ENCODE results near the gene SND1. TPM values are rescaled to one million over a fixed set of nuclear protein-coding genes. Genes with fewer than 3 reads are reported as not detected.

The SND1 gene
- polyA plus RNA-seq, 3 donors: 138 to 152 (median 150) TPM

DNA sequence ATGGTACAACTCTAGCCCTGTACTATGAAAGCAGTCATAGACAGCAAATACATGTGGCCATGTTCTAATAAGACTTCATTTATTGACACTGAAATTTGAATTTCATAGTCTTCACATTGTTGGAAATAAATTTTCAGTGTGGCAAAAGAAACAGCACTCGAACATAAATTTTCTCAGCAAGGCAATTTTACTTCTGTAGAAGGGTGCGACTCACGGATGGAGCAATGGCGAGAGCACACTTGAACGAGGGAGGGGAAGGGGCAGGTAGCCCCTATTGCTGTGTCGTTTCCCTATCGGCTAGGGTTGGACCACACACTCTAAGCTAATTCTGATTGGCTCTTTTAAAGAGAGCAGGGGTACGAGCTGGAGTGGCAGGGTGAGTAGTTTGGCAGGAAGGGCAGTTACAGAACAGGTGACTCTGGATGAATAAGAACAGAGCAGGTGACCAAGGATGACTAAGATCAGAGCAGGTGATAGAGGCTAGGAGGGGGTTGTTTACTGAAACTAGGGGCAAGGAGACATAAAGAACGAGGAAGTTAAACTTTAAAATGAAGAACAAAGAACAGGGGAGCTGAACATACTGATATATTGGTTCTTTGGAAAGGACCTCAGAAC is 327.2 kb downstream of the SND1 start:
- DNase-seq (ENCODE audit: extremely low read depth in 1 of 11, low read depth in 9 of 11, low spot score in 4 of 11): no peak

DNA sequence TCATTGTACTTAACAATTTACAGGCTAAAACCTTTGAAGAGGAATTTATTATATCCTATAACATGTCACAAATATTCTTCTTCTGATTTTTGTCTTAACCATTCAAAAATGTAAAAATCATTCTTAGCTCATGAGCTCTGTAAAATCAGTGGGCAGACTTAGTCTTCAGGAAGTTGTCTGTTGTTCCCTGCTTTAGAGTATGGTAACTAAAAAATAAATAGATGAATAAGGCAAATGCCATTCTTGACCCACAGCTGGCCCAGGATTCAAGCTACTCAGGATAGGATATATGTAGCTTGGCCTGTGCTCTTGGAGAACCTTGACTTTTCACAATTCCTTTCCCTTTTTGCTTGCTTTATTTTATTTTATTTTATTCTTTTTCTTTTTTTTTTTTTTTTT is 327.7 kb downstream of the SND1 start:
- DNase-seq (ENCODE audit: extremely low read depth in 1 of 11, low read depth in 9 of 11, low spot score in 4 of 11): no peak

- DNase-seq (ENCODE audit: extremely low read depth in 1 of 11, low read depth in 9 of 11, low spot score in 4 of 11): no peak
Observed at GRCh38 chr7:127980901-127981300, 328.9 kb downstream of the SND1 start.

DNA sequence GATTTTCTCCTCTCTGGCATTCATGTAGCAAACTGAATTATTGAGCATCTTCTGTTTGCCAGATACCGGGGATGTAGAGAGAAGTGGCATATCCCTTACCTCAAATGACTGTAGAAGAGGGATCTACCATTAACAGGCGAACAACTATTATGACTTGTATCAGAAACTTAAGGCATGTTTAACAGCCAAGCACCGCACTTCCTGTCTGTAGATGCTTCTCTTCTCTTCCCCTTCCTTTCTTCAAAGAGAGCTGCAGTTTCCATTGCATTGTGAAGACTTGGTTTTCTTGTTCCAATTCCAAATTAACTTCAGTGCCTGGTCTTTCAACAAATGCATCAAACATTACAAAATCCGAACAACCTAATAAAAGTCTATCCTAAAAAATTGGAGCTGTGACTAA is 330.0 kb downstream of the SND1 start:
- DNase-seq (ENCODE audit: extremely low read depth in 1 of 11, low read depth in 9 of 11, low spot score in 4 of 11): no peak

DNA sequence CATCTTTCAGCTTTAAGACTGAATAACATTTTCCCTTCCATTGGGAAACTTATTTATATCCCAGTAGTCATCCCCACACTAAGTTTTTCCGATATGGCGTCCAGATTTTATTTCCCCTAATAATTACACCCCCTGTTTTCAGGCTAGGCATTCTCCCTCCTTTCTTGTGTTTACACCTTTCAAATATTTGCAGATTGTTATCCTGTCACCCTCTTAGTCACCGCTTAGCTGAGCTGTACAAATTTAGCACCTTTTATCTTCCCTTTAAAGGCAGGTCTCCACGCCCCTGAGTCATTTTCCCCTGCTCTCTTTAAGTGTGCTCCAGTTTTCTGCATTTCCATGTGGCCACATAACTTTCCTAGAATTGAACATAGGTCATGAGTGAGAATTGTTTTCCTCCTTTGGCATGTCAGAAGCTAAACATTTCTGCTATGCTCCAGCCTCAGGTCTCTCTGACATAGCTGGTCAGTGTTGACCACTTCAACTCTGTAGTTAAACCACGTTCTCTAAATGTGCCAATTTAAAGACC is 331.9 kb downstream of the SND1 start:
- DNase-seq (ENCODE audit: extremely low read depth in 1 of 11, low read depth in 9 of 11, low spot score in 4 of 11): no peak

GRCh38 chr7:127986581-127987521 is 334.9 kb downstream of the SND1 start:
- DNase-seq (ENCODE audit: extremely low read depth in 1 of 11, low read depth in 9 of 11, low spot score in 4 of 11): no peak

DNA sequence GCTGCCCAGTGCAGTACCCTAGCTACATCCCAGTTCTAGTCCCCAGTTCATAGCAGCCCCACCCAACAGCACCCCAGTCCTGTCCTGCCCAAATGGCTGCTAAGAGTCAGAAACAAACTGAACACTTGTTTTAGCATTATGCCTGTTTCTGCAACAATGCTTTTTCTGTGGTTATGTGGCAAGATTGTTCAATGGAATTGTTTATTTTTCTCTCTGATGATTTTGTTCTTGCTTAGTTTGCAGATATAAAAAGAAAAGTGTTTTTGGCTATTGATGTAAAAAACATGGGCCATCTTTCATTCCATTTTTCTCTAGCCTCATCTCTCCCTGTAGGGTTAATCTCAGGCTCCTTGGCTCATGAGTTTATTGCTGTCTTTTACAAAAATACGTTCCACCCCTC is 336.8 kb downstream of the SND1 start:
- DNase-seq (ENCODE audit: extremely low read depth in 1 of 11, low read depth in 9 of 11, low spot score in 4 of 11): no peak

- DNase-seq (ENCODE audit: extremely low read depth in 1 of 11, low read depth in 9 of 11, low spot score in 4 of 11): no peak
Observed at GRCh38 chr7:127993317-127993716, 341.3 kb downstream of the SND1 start.

GRCh38 chr7:127993987-127994386 is 342.0 kb downstream of the SND1 start:
- no peak for DNase-seq (ENCODE audit: extremely low read depth in 1 of 11, low read depth in 9 of 11, low spot score in 4 of 11)

DNA sequence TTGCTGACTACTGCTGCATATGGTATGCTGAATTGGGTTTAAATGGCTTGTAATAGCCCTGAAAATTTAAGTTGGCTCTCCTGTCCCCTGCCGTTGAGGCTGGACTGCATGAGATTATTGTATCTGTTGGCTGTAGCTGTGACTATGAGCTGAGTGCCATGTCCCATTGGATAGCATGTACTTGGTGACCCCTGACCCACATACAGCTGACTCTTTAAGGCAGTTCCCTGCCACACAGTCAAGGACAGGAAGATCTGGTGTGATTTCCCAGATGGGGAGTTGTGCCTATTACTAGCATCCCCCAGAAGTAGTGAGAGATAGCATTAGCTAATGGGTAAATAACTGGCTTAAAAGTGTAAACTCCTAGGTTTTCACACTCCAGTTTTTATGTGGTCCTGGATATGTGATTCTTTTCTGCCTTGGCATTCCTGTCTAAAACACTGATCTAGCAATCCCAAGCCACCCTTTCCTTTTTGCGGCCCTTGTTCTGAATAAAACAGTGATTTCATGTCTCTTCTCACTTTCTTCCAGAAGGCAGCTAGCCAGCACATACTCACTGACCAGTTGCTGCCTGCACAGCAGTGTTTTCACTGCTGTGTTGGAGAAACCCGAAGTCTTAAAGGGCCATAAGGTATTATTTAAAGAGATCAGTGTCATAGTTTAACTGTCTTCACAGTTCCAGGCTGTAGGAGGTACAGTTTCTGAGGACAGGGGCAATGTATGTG is 343.3 kb downstream of the SND1 start:
- peak in 1 of 11 donors; percentile 19 for DNase-seq (ENCODE audit: extremely low read depth in 1 of 11, low read depth in 9 of 11, low spot score in 4 of 11)

DNA sequence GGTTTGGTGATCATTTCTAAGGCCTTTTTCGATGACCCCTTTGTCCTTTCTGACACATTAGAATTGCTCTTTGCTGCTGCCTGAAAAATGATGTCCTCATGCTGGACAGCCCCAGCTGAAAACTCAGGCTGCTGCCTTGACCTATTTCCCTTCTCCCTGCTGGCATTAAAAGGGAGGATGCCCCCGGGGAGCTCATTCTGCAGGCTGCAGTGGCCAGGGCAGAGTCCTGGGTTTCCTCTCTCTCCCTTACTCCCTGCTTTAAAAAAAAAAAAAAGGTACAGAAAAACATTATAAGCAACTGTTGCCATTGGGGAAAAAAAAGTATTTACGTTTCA is 343.9 kb downstream of the SND1 start:
- DNase-seq (ENCODE audit: extremely low read depth in 1 of 11, low read depth in 9 of 11, low spot score in 4 of 11): no peak

- no peak for DNase-seq (ENCODE audit: extremely low read depth in 1 of 11, low read depth in 9 of 11, low spot score in 4 of 11)
Observed at GRCh38 chr7:127996253-127997071, 344.5 kb downstream of the SND1 start.

- DNase-seq (ENCODE audit: extremely low read depth in 1 of 11, low read depth in 9 of 11, low spot score in 4 of 11): no peak
Observed at GRCh38 chr7:127997226-127997922, 345.4 kb downstream of the SND1 start.

GRCh38 chr7:127998671-127999070 is 346.7 kb downstream of the SND1 start:
- DNase-seq (ENCODE audit: extremely low read depth in 1 of 11, low read depth in 9 of 11, low spot score in 4 of 11): no peak

- DNase-seq (ENCODE audit: extremely low read depth in 1 of 11, low read depth in 9 of 11, low spot score in 4 of 11): no peak
Observed at GRCh38 chr7:128000048-128000447, 348.1 kb downstream of the SND1 start.

GRCh38 chr7:128000854-128001265 is 348.9 kb downstream of the SND1 start:
- DNase-seq (ENCODE audit: extremely low read depth in 1 of 11, low read depth in 9 of 11, low spot score in 4 of 11): no peak

DNA sequence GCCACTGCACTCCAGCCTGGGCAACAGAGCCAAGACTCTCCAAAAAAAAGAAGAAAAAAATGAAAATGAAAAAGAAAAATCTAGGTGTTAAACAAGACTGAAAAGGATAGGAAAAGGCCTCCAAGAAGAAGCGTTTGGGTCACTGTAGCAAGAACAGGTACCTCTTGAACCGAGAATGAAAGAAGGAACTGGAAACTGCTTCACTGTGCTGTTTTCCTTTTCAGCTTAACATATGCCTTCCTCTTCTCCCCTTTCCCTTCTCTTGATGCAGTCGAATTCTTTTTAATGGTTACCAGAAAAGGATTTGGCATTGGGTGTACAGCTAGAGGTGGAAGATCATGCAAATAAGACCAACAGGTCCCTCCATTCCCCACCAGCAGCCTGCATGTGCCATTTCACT is 351.2 kb downstream of the SND1 start:
- no peak for DNase-seq (ENCODE audit: extremely low read depth in 1 of 11, low read depth in 9 of 11, low spot score in 4 of 11)

DNA sequence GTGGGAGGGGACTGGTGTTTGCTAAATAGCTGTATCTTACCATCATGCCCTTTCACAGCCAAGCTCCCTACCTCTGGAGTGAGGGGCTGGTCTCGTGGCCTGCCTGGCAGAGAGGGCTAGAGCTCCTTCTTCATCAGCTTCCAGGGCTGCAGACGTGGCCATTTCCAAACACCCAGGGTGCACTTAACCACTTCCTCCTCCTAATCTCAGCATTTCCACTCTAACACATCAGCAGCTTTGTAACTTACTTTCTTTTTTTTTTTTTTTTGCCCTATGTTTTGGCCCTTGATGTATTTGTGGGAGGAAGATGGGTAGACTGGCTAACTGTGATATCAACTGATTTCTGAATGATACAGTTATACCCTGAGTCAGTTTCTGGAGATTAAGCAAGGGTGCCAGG is 351.8 kb downstream of the SND1 start:
- DNase-seq (ENCODE audit: extremely low read depth in 1 of 11, low read depth in 9 of 11, low spot score in 4 of 11): no peak
